ENCODE measurements around the gene AKAP1.

DNA sequence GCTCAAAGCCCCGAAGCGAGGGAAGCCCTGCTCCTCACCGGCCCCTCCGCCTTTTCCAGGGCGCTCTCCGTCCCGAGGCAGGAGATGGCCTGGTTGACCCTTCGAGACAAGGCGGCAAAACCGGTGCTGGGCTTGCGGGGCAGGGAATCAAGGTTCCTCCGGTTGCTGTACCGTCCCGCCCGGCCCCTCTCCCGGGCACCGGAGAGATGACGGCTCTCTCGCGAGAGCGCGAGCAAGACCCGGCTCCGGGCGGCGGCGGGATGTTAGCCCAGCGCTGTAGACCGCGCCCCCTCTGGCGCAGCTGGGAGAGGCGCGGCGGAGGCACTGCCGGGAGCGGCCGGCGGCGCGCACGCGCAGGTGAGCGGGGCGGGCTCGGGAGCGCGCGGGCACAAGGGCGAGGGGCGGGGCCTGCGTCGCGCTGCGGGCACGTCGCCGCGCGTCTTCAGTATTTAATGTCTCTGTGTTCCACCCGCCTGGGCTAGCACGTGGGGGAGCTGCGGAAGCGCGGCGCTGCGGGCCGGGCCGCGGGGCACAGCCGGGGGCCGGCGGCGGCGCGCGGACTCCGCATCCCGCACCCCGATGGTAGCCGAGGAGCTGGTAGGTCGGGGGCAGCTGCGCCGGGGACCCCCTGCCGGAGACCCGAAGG is at the start of gene AKAP1:
- TF ChIP-seq, protein P1, sequence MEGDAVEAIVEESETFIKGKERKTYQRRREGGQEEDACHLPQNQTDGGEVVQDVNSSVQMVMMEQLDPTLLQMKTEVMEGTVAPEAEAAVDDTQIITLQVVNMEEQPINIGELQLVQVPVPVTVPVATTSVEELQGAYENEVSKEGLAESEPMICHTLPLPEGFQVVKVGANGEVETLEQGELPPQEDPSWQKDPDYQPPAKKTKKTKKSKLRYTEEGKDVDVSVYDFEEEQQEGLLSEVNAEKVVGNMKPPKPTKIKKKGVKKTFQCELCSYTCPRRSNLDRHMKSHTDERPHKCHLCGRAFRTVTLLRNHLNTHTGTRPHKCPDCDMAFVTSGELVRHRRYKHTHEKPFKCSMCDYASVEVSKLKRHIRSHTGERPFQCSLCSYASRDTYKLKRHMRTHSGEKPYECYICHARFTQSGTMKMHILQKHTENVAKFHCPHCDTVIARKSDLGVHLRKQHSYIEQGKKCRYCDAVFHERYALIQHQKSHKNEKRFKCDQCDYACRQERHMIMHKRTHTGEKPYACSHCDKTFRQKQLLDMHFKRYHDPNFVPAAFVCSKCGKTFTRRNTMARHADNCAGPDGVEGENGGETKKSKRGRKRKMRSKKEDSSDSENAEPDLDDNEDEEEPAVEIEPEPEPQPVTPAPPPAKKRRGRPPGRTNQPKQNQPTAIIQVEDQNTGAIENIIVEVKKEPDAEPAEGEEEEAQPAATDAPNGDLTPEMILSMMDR (IDR thresholded peaks at IDR 0.05; ENCODE audit: poor library complexity, severe bottlenecking) = peak; percentile 82
- peak; percentile 98 for TF ChIP-seq MXI1 (conservative IDR thresholded peaks at IDR 0.05; ENCODE audit: poor library complexity, severe bottlenecking)
